ENCODE results near the gene PTPRA.

PTPRA gene

DNA sequence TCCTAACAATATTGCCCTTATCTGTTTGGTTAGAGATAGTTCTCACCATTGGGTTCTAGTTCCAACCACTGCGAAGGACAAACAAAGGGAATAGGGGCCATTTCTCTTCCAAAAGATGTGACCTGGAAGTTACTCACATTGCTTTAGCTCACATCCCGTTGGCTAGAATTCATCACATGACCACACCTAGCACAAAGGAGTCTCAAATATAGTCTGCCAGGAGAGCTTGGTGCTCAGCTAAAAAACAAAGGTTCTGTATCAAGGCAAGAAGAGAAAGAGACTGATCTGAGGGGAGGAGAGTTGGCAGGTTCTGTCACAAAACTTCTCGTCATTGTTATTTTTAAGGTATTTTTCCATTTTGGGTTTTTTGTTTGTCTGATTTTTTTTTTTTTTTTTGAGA lies 100.3 kb downstream of the PTPRA start:
- DNase-seq (ENCODE audit: low spot score in 2 of 2) (no peak), ATAC-seq (replicated peaks; ENCODE audit: extremely low read depth, poor library complexity, severe bottlenecking) (no peak)
- Mint-ChIP-seq H3K4me3 (no peak overlapping the region), H3K4me1 (peaks cover 18% of the 10 kb centered on the region), H3K9me3 (no peaks in the 10 kb centered on the region), H3K27me3 (no peaks in the 10 kb centered on the region), H3K36me3 (ENCODE audit: insufficient read depth) (peaks cover 15% of the 10 kb centered on the region), H3K27ac (ENCODE audit: low read depth) (peak overlapping the region; percentile 26)

DNA sequence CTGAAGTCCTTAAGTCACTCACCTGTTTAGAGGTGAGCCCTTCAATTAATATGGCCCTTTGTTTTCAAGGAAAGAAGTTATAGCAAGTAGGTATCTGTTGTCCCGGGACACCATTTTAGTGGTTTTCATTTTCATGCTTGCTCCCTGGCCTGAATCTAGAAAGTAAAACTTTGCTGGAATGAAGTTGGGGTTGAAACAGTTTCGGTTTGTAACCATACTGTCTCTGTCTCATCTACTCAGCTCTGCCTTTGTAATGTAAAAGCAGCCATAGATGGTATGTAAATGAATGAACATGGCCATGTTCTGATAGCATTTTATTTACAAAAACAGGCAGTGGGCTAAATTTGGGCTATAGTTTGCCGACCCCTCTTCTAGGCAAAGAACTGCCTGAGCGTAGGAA lies 105.2 kb downstream of the PTPRA start:
- H3K9me3 Mint-ChIP-seq = no peaks in the 10 kb centered on the region
- no peak overlapping the region for H3K27ac Mint-ChIP-seq (ENCODE audit: low read depth)
- ATAC-seq (replicated peaks; ENCODE audit: extremely low read depth, poor library complexity, severe bottlenecking) (no peak), DNase-seq (ENCODE audit: low spot score in 2 of 2) (no peak)
- no peaks in the 10 kb centered on the region for H3K27me3 Mint-ChIP-seq
- H3K4me3 Mint-ChIP-seq = no peak overlapping the region
- peaks cover 14% of the 10 kb centered on the region for H3K36me3 Mint-ChIP-seq (ENCODE audit: insufficient read depth)
- peaks cover 13% of the 10 kb centered on the region for H3K4me1 Mint-ChIP-seq

DNA sequence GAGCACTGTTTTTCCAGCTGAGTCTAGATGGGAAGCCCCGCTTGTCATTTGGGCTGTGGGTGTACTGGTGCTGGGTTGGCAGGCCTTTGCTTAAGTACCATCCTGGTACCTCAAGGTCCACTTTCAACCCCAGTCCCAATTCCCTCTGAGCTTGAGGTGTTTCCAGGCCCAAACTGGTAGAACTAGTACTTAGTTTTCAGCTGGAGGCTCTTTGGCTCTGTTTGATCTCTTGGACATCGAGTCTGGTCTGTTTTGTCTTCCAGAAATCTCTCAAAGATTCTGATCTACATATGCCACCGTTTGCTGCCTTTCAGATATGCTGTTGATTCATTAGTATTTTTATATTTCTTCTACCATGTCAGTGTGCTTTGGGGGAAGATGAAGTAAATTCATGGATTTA lies 108.4 kb downstream of the PTPRA start:
- peaks cover 7% of the 10 kb centered on the region for H3K4me1 Mint-ChIP-seq
- DNase-seq (ENCODE audit: low spot score in 2 of 2) (no peak), ATAC-seq (replicated peaks; ENCODE audit: extremely low read depth, poor library complexity, severe bottlenecking) (no peak)
- H3K4me3 Mint-ChIP-seq = no peak overlapping the region
- H3K27ac Mint-ChIP-seq (ENCODE audit: low read depth) = no peak overlapping the region
- peaks cover 3% of the 10 kb centered on the region for H3K36me3 Mint-ChIP-seq (ENCODE audit: insufficient read depth)
- no peaks in the 10 kb centered on the region for H3K27me3 Mint-ChIP-seq
- H3K9me3 Mint-ChIP-seq = no peaks in the 10 kb centered on the region

DNA sequence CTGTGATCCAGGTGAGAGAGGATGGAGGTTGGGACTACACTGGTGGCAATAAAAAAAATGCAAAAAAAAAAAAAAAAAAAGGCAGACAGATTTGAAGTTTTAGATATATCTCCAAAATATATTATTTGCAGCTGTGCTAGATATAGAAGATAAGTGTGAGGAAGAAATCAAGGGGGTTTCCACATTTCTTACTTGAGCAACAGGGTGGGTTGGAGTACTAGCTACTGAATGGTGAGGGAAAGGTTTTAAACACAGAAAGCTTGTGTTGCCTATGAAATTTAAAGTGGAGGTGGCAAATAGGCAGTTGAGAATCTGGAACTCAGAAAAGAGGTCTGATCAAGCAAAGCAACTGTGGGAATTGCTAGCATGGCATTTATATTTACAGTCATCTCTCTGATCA lies 110.2 kb downstream of the PTPRA start:
- DNase-seq (ENCODE audit: low spot score in 2 of 2) (no peak), ATAC-seq (replicated peaks; ENCODE audit: extremely low read depth, poor library complexity, severe bottlenecking) (no peak)
- Mint-ChIP-seq H3K27ac (ENCODE audit: low read depth) (no peak overlapping the region), H3K4me1 (no peaks in the 10 kb centered on the region), H3K36me3 (ENCODE audit: insufficient read depth) (peaks cover 13% of the 10 kb centered on the region), H3K27me3 (no peaks in the 10 kb centered on the region), H3K9me3 (no peaks in the 10 kb centered on the region), H3K4me3 (no peak overlapping the region)

DNA sequence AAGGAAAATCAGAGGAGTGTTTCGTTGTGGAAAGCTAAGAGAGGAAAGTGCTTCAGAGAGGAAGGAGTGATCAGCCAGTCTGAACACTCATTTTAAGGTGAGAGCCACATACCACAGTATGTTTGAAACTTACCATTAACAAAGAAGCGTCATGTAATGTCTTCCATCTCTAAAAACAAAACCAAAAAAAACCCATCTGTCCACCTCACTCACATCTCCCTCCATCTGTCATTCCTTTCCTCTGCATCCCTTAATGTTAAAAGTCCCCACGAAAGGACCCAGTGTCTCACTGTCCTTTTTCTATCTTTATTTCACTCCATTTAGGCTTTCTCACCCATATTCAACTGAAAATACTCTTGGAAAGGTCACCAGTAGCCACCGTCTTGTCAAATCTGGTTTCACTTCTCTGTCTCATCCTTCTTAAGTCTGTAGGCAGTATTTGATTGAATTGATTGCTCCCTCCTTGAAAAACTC lies 110.8 kb downstream of the PTPRA start:
- no peaks in the 10 kb centered on the region for H3K27me3 Mint-ChIP-seq
- peak; percentile 78 for ATAC-seq (replicated peaks; ENCODE audit: extremely low read depth, poor library complexity, severe bottlenecking)
- no peaks in the 10 kb centered on the region for H3K9me3 Mint-ChIP-seq
- H3K36me3 Mint-ChIP-seq (ENCODE audit: insufficient read depth) = peaks cover 18% of the 10 kb centered on the region
- H3K4me1 Mint-ChIP-seq = no peaks in the 10 kb centered on the region
- no peak for DNase-seq (ENCODE audit: low spot score in 2 of 2)
- no peak overlapping the region for H3K4me3 Mint-ChIP-seq
- no peak overlapping the region for H3K27ac Mint-ChIP-seq (ENCODE audit: low read depth)

DNA sequence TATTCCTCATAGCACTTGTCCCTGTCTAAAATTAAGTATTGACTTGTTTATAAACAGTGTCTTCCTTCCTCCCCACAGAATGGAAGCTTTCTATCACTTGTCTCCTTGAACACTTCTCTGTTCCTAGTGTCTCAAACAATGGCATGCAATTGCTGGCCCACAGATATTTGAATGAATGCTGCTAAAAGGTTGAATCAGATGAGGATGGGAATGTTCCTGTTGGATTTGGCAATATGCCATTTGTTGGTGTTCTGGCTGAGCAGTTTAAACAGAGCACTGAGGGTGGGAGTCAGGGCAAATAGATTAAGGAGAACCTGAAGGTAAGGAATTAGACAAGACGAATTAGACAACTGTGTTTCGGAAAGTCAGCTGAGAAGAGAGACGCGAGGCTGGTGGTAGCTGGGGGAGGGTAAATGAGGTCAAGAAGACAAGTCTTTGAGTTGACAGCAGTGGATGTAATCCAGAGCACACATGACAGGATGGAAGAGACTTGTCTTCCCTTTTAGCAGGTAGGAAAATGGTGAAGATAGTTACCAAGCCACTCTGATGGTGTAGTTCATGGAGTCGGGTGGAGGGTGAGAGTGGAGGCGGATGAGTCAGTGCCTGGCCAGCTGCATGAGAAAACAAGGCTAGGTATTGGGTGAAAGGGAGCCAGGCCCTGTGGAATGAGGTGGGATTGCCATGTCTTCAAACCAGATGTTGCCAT lies 111.8 kb downstream of the PTPRA start:
- H3K9me3 Mint-ChIP-seq = no peaks in the 10 kb centered on the region
- no peaks in the 10 kb centered on the region for H3K4me1 Mint-ChIP-seq
- H3K27ac Mint-ChIP-seq (ENCODE audit: low read depth) = no peak overlapping the region
- ATAC-seq (replicated peaks; ENCODE audit: extremely low read depth, poor library complexity, severe bottlenecking) = no peak
- DNase-seq (ENCODE audit: low spot score in 2 of 2) = no peak
- H3K36me3 Mint-ChIP-seq (ENCODE audit: insufficient read depth) = peaks cover 22% of the 10 kb centered on the region
- no peaks in the 10 kb centered on the region for H3K27me3 Mint-ChIP-seq
- H3K4me3 Mint-ChIP-seq = no peak overlapping the region

DNA sequence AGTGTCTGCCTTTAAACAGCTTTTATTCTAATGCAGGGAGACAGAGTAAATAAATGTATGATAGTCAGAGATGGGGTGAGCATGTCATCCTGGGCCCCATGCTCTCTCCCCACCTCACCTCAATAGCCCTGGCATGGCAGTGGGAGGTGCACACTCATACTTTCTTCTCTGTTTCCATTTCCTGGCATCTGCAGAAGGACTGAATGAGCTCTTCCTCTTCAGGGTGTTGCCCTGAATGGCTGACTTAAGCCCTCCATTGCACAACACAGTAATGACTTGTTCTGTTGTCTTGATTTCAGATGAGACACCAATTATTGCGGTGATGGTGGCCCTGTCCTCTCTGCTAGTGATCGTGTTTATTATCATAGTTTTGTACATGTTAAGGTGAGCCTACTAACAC lies 113.2 kb downstream of the PTPRA start:
- Mint-ChIP-seq H3K27ac (ENCODE audit: low read depth) (no peak overlapping the region), H3K9me3 (no peaks in the 10 kb centered on the region), H3K4me1 (no peaks in the 10 kb centered on the region), H3K36me3 (ENCODE audit: insufficient read depth) (peaks cover 36% of the 10 kb centered on the region), H3K4me3 (no peak overlapping the region), H3K27me3 (no peaks in the 10 kb centered on the region)
- DNase-seq (ENCODE audit: low spot score in 2 of 2) = no peak
- ATAC-seq (replicated peaks; ENCODE audit: extremely low read depth, poor library complexity, severe bottlenecking) = no peak

DNA sequence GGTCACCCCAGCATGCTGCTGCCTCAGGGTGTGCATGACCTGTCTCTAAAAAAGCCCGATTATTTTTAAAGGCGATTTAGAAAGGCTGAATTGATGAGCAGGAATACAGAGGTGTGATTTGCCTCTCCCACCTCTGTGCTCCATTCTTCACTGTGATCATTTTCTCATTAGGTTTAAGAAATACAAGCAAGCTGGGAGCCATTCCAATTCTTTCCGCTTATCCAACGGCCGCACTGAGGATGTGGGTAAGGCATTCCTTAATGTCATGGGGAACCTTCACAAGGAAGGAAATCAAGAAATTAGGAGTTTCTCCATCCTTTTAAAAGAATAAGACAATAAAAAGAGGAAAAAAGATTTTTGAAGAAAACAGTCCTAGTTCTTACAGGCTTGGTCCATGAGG lies 114.6 kb downstream of the PTPRA start:
- Mint-ChIP-seq H3K9me3 (no peaks in the 10 kb centered on the region), H3K27ac (ENCODE audit: low read depth) (no peak overlapping the region), H3K4me1 (no peaks in the 10 kb centered on the region), H3K36me3 (ENCODE audit: insufficient read depth) (peaks cover 44% of the 10 kb centered on the region), H3K4me3 (no peak overlapping the region), H3K27me3 (no peaks in the 10 kb centered on the region)
- ATAC-seq (replicated peaks; ENCODE audit: extremely low read depth, poor library complexity, severe bottlenecking) (no peak), DNase-seq (ENCODE audit: low spot score in 2 of 2) (no peak)

DNA sequence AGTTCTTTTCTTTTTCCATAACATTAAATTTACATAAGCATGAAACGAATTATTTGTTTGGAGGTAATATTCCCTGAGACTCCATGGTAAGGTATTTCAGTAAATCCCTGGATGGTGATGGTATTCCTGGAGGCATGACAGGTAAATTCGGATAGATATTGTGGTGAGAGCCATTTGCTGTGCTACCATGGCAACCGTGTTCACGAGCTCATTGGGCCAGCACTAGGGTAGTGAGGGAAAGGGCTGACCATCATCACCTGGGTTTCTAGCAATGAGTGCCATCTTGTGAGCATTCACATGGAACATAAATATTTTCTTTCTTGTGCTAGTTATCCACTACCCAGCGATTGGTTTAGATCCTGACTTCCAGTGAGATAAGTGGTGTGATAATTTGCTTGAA lies 118.3 kb downstream of the PTPRA start:
- Mint-ChIP-seq H3K4me3 (no peak overlapping the region), H3K4me1 (no peaks in the 10 kb centered on the region), H3K27me3 (no peaks in the 10 kb centered on the region), H3K27ac (ENCODE audit: low read depth) (no peak overlapping the region), H3K36me3 (ENCODE audit: insufficient read depth) (peaks cover 58% of the 10 kb centered on the region), H3K9me3 (no peaks in the 10 kb centered on the region)
- no peak for ATAC-seq (replicated peaks; ENCODE audit: extremely low read depth, poor library complexity, severe bottlenecking)
- DNase-seq (ENCODE audit: low spot score in 2 of 2) = no peak

DNA sequence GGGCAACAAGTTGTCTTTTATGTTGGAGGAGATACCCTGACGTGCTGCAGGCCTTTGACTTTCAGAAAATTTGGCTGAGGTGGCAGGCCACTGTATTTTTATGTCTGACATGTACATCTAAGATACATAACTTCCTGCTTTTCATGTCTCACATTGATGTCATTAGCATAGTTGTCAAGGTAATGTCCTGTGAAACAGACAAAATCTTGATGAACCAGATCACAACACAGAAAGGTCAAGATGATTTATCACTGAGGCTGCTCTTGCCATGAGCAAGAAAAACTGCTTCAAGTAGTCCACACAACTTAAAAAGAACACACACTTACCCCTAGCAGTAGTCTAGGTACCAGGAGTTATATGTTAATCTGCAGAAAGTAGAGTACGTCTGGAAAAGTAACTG lies 120.0 kb downstream of the PTPRA start:
- H3K27ac Mint-ChIP-seq (ENCODE audit: low read depth) = no peak overlapping the region
- H3K36me3 Mint-ChIP-seq (ENCODE audit: insufficient read depth) = peaks cover 56% of the 10 kb centered on the region

DNA sequence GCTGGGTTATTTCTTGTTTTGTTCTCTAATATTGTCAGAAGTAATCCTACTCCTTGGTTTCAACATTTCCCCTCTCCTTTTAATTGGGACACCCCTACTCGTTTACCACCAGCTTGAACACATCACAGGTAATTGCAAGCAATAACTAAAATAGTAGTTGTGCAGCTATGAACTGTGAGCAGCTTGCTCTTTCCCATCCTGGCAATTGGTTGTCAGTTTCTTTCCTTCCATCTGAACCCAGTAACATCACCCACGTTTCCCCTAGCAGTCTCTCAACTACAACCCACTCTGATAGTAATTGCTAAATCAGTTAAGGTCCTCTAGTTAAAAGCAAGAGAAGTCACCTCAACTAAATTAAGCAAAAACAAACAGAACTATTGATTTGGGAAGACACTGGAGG lies 122.5 kb downstream of the PTPRA start:
- DNase-seq (ENCODE audit: low spot score in 2 of 2) (no peak), ATAC-seq (replicated peaks; ENCODE audit: extremely low read depth, poor library complexity, severe bottlenecking) (no peak)
- Mint-ChIP-seq H3K27me3 (no peaks in the 10 kb centered on the region), H3K9me3 (no peaks in the 10 kb centered on the region), H3K4me1 (no peaks in the 10 kb centered on the region), H3K27ac (ENCODE audit: low read depth) (no peak overlapping the region), H3K36me3 (ENCODE audit: insufficient read depth) (peaks cover 40% of the 10 kb centered on the region), H3K4me3 (no peak overlapping the region)

More for the DNA sequence above, 120.0 kb downstream of the PTPRA start:
- Mint-ChIP-seq H3K4me1 (no peaks in the 10 kb centered on the region), H3K4me3 (no peak overlapping the region), H3K9me3 (no peaks in the 10 kb centered on the region), H3K27me3 (no peaks in the 10 kb centered on the region)
- no peak for DNase-seq (ENCODE audit: low spot score in 2 of 2)
- ATAC-seq (replicated peaks; ENCODE audit: extremely low read depth, poor library complexity, severe bottlenecking) = no peak

DNA sequence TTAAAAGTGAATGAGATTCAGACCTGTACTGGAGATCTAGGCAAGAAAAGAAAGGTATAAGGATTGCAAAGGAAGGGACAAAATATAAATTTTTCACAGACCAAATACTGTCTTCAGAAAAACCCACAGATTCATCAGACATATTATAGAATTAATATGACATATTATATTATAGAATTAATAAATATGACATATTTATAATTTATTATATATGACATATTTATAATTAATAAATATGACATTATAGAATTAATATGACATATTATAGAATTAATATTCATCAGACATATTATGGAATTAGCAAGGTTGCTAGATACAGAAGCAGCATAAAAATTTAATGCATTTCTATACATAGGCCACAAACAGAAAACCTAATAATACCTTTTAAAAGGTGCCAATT lies 125.4 kb downstream of the PTPRA start:
- H3K27me3 Mint-ChIP-seq = no peaks in the 10 kb centered on the region
- peak overlapping the region; percentile 11 for H3K27ac Mint-ChIP-seq (ENCODE audit: low read depth)
- DNase-seq (ENCODE audit: low spot score in 2 of 2) (no peak), ATAC-seq (replicated peaks; ENCODE audit: extremely low read depth, poor library complexity, severe bottlenecking) (no peak)
- no peak overlapping the region for H3K4me3 Mint-ChIP-seq
- no peaks in the 10 kb centered on the region for H3K4me1 Mint-ChIP-seq
- H3K9me3 Mint-ChIP-seq = no peaks in the 10 kb centered on the region
- peaks cover 20% of the 10 kb centered on the region for H3K36me3 Mint-ChIP-seq (ENCODE audit: insufficient read depth)

DNA sequence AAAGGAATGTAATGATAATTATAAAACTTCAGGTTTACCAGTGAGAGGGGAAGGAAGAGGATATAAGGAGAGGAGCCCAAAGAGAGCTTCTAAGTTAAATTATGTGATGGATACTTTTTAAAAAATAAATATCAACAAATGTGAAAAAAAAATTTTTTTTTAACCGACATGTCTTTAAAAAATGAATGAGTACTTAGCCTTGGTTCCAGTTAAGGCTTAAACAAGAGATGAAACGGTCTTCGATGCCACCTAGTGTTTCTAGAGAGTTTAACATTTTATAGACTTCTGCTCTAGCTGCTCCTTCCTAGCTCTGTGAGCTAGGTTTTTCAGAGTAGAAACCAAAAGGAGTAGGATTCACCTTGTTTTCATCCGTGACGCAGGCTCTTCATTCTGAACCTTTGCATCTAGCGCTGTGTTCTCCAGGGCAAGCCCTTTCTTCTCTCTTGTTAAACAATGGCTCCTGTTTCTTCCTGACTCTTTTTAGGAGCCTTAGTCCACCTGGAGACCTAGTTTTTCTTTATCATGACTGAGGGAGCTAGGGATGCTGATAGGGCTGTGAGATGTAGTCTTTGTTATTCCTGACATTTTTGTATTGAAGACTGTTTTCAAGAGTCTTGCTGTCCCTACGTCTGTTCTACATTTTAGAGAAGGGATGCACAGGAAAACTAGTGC lies 127.7 kb downstream of the PTPRA start:
- Mint-ChIP-seq H3K4me1 (no peaks in the 10 kb centered on the region), H3K27ac (ENCODE audit: low read depth) (no peak overlapping the region), H3K36me3 (ENCODE audit: insufficient read depth) (peaks cover 17% of the 10 kb centered on the region), H3K9me3 (no peaks in the 10 kb centered on the region), H3K27me3 (no peaks in the 10 kb centered on the region), H3K4me3 (no peak overlapping the region)
- DNase-seq (ENCODE audit: low spot score in 2 of 2) (no peak), ATAC-seq (replicated peaks; ENCODE audit: extremely low read depth, poor library complexity, severe bottlenecking) (no peak)
